HG03066 (cell line): ENCODE measurements around the gene DNAH14.
"Not testable (repeated sequence)": the region's sequence is repeated elsewhere in the genome, so short reads cannot be mapped to it uniquely, and the experiment has no call there.

Experiments
- ATAC-seq: cut with Tn5 transposase; IDR thresholded peaks from one replicate; pipeline ENCODE4 v1.9.1; 2021; ENCODE audit warnings: low read depth; ENCODE audit not compliant: unreplicated experiment

DNAH14 gene

DNA sequence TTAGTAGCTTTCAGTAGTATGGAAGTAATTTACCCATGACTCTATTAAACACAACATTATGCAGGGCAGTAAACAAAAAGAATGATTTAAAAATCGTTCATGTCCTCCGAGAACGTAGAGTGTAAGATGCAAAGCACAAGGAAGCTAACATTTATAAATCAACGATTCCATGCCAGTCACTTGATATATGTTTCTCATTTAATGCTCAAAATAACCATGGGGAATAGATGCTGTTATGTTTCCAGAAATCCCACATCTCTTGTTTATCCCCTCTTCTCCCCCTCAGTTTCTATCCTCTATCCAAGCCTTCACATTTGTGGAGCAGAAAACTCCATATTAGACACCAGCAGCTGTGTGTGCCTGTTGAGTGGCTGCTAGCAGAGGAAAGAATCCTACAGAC lies 445.5 kb downstream of the DNAH14 start:
- no peak for ATAC-seq

DNA sequence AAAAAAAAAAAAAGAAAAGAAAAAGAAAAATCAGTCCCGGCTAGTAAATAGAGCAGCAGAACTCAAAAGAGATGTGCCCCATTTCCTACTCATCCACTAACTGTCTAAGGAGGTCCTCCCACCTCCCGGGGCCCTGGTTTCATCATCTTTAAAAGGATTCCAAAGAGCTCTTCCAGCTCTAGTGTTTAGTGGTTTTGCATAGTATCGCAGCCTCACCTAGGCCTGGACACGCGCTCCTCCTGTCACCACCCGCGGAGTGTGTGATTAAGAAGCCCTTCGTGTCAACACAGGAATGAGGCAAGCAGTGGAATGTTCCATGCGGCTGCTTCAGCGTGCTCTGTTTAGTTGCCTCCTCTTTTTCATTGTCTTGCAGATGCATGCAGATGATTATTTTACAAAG lies 449.4 kb downstream of the DNAH14 start:
- ATAC-seq: no peak

DNA sequence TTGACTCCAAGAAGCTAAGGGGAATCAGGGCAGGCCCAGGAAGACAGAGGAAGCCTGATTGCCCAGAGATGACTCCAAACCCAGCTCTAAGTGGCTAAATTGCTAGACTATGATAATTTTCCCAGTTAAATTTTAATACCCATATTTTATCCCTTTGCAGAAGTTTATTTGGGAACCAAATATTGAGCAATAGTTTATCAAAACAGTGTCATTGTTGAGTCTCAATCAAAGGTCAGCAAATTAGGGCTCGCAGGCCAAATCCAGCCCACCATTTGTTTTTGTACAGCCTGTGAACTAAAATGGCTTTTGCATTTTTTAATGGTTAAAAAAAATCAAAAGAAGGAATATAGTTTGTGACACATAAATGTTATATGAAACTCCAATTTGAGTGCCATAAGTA lies 451.2 kb downstream of the DNAH14 start:
- no peak for ATAC-seq

DNA sequence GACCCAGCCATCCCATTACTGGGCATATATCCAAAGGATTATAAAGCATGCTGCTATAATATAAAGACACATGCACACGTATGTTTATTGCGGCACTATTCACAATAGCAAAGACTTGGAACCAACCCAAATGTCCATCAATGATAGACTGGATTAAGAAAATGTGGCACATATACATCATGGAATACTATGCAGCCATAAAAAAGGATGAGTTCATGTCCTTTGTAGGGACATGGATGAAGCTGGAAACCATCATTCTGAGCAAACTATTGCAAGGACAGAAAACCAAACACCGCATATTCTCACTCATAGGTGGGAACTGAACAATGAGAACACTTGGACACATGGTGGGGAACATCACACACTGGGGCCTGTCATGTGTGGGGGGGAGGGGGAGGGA lies 457.4 kb downstream of the DNAH14 start:
- ATAC-seq: not testable (repeated sequence)

DNA sequence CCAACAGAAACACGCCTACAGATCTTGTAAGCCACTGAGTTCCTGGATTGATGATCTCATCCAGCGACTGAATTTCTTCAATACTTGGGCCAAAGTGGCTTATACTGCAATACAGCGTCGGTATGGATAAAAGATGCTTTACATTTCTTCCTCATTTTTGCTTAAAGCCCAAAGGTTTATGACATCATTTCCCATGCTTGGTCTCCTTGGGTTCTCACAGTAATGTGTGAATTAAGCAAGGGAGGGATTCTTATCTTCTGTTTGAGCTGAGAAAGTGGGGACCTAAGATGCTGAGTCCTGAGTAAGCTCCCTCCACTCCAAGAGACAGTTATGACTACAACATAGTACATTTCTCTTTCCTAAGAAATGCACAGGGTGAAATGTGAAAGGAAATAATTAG lies 458.9 kb downstream of the DNAH14 start:
- ATAC-seq: no peak

DNA sequence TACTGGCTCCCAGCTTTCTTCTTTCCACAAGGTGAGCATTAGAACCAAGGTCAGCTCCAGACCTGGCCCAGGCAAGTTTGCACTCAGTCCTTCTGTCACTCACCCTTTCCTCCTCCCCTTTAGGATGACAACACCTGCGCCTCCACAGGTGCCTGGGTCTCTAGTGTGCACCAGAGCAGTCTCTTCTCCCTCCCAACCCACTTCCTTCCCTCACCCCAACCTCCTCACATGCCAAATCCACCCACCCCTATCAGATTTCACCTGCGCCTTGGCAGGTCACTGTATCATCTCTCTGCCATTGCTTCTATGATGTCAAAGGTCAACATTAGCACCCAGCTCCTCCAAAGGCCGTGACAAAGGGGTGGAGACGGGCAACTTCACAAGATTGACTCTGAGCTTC lies 460.4 kb downstream of the DNAH14 start:
- ATAC-seq: no peak

DNA sequence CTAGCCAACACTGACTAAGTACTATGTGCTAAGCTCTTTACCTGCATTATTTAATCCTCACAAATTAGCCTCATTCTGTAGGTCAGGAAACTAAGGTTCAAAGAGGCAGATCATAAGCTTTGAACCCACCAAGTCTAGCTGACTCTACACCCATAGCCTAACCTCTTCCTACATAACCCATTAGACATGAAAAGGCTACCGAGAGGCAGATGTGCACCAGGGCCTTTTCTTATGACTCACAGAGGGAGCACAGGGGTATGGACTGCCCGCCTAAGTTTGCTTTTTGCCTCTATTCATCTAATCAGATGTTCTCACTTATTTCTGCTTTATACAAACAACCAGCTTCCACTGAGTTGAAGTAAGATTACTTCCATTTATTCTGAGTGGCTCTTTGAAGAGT lies 466.9 kb downstream of the DNAH14 start:
- ATAC-seq: no peak

DNA sequence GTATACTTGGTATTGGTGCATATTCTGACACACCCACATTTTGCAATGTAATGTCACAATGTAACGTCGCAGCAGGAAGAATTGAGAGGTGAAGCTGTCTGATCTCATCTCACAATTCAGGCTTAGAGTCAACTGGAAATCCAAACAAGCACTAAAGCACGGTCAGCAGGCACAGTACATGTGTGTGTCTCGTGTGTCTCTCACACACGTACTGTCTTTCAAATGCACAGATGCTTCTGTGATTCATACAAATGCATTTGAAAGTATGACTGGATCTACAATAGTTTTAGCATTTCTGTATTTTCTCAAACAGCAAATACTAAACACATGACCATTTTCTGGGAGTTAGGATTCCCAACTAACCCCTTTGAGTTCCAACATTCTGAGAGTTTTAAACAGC lies 471.5 kb downstream of the DNAH14 start:
- no peak for ATAC-seq

DNA sequence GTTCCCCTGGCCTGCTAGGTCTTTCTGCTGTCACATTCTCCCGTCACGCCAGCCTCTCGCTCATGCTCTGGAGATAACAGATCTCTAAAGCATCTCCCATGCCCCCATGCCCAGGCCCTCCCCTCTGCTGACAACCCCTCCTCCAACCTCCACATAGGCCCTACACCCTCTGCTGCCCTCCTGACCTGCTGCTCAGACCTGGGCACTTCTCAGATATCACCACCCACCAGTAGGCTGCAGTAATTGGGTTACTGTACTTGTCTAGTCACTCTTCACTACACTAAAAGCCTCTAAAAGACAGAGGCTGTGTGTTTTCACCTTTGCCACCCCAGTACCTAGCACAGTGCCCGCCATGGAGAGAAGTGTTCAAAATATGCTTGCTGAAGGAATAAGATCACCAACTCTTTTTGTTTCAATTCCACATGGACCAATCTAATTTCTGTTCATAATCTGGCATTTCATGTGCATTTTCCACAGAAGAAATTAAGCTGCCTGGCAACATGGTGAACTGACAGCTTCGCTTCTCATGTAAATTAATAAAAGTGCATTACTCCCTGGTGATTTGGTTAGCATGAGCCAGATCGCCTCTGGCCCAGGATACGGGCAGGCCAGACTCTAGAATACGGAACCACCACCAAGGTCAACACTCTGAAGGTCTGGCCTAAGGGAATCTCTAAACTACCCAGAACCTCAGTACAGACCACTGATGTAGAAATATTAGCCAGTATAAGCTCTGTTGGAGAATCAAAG lies 477.7 kb downstream of the DNAH14 start:
- no peak for ATAC-seq

DNA sequence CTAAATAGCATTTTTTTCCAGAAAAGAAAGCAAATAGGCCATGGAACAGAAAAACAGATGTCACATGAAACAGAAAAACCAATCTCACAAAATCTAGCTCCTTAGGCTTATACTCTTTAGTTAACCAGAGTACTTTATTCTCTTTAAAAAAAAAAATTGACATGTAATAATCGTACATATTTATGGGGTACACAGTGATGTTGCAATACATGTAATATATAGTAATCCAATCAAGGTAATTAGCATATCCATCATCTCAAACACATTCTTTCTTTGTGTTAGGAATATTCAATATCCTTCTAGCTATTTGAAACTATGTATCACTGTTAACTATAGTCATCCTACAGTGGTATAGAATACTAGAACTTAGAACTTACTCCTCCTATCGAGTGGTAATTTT lies 478.3 kb downstream of the DNAH14 start:
- no peak for ATAC-seq

DNA sequence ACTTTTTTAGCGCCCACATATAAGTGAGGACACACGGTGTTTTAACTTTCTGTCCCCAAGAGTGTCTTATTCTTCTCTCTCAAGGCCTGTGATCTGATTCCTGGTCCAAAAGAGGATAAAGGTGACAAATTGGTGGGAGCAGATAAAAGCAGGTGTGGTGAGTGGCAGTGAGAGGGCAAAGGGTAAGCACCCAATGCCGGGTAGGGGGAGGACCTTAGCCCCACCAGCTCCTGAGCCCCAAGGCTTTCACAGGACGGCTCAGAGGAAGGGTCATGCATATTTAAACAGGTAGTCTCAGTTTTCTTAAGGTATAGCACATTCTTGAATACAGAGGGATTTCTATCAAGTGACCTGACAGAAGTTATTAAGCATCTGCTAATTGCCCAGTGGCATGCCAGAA lies 478.8 kb downstream of the DNAH14 start:
- no peak for ATAC-seq

DNA sequence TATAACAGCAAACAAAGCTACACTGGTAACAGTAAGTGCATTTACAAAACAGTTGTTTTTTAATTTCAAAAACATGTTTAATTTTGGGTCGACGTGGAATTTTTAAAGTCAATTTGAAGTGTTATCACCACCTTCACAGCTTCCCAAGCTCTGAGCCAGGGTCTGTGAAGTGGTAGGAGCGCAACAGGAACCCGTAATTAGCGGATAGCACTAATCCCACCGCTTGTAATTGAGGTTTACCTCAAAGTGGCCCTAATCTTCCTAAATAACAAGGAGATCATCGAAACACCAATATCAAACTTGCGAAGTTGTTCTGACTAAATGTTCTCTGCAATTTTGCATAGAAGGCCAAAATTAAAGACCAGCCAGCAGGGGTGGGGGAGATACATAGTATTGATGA lies 479.6 kb downstream of the DNAH14 start:
- ATAC-seq: no peak

DNA sequence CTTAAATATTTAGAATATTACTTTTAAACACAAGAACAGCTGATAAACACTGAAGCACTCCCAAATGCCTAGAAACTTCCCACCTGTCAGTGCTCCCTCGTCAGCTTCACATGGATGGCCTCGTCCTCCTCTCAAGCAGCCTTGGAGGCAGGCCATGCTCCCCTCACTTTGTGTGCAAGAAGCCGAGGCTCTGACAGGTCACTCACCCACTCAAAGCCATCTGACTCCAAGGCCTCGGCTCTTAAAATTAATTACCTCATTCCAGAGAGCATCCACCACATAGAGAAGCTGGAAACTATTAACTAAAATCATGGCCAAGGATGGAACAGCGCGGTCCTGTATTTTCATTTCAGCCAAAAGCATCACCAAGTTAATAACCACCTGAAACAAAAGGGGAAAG lies 480.6 kb downstream of the DNAH14 start:
- no peak for ATAC-seq

DNA sequence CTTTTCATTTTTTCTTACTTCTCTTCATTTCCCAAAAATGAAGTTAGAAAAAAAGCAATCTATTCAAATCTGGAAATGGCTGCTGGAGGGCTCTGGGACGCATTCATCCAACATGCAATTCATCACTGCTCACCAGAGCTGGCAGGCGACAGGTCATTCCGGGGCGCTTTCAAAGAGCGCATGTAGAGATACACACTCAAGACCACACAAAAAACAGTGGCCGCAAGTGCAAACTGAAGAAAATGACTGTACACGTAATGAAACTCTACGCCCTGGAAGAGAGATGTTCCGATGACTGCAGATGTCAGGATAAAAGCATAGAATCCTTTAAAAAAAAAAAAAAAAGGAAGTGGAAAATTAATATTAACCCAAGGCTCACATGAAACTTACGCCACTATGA lies 482.8 kb downstream of the DNAH14 start:
- no peak for ATAC-seq

DNA sequence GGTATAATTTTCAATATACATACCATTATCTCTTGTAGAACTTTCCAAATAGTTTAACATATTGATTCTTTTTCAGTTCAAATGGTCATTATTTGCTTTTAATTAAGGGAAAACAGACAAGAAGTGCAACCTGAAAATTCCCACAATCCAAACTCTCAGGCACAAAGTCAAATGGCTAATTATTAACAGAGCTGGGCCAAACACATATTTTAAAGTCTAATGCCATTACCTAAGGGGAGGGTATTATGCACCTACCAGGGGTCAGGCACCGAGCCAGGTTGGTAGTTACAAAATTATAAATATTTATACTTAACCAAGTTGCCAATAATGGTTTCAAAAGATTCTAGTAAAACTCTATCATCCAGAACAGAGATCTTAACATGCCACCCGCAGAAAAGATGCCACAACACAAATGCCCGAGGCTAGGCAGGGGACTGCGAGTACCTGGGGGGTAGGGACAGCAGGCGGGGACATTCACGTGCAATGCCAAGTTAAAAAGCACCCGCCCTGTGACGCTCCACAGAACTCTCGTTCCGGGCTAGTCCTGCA lies 483.4 kb downstream of the DNAH14 start:
- no peak for ATAC-seq

DNA sequence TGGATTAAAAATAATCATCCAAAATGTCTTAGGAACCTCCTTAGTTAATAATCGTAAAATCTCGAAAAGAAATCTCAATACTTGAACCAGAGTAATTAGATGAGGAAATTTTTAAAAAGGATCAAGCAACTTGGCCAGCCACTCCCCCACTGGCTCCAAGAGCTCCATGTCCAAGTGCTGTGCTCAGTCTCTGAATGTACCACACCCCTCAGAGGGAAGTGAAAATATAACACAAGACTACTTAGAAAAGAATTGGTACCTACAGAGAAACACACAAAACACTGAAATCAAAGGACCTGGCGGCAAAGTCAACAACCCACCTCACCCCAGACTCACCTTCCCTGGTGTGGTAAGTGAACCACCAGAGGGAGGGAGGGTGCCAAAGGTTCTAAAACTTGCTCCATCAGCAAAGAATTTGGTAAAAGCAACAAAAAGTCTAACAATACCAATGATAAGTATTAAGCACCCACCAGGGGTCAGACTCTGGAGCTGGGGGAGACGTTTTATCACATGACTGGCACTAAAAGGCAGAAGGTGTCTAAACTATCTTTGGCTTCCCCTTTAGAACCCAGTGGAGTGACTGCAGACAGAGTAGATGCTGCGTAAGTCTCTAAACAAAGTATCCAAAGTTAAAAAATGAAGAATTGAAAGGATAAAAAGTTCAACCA lies 484.4 kb downstream of the DNAH14 start:
- no peak for ATAC-seq

DNA sequence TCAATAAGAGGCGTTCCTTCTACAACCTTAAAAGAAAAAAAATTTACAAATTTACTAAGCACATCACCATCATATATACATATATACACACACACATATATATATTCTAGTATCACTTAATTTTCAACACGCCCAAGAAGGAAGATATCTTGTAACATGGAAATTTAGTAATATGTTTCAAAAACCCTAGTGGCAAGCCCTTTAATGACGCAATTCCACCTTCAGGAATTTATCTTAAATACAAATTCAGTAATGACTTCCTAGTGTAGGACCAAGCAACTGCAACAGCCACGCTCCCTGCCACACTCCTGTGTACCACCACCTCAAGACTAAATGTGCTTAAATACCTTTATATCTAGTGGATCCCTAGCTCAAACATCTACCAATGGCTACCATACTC lies 485.8 kb downstream of the DNAH14 start:
- ATAC-seq: no peak

DNA sequence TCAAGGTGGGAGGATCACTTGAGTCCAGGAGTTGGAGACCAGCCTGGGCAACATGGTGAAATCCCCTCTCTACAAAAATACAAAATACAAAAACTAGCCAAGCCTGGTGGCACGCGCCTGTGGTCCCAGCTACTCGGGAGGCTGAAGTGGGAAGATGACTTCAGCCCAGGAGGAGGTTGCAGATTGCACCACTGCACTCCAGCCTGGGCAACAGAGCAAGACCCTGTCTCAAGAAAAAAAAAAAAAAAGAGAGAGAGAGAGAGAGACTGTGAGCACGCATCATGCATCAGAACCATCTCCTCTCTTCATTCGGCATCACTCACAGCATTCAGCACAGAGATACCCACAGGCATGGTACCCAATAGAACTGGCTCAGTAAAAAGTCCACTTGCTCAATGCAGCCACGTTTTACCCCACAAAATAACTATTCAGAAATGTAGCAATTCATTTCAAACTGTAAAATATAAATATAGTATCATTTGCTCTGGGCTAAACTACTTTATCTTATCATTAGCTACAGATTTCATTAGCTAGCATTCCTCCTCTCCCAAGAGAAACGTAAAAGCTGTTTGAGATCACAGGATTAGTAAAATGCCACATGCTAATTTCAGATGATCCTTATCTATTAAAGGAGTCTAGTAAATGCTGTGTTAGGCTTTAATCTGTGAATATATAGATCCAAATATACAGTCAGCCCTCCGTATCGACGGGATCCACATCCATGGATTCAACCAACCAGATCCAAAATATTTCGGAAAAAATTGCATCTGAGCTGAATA lies 486.7 kb downstream of the DNAH14 start:
- ATAC-seq: no peak

DNA sequence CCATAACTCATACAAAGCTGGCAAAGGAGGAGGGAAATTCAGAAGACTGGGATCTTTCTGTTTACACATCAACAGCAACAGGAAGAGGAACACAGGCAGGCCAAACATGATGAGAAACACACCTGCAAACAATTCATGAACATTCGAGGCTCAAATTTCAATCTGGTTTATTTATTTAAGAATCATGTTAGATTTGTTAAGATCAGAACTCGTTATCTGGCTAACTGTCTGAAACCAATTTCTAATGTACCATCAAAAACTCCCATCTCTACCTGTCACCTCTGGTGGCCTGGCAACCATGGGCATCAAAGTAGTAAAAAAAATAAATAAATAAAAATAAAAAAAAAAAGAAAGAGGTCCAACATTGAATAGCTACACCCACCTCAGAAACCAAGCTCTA lies 488.6 kb downstream of the DNAH14 start:
- ATAC-seq: no peak

DNA sequence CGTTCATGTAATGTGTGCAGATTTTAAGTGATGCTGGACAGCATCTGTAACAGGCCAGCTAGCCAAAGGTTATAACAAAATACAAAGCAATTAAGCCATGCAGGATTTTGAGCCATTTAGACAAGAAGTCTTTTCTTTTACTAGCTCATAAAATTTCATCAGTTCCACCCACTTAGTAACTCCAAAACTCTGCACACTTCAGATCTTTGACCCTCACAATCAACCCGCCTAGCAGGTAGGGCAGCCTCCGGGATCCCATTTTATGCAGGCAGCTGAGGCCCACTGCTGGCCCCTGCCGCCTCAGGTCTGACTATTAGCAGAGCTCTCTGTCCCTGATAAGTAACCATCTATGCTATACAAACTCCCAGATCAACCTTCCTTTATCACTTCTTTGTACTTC lies 489.1 kb downstream of the DNAH14 start:
- no peak for ATAC-seq

DNA sequence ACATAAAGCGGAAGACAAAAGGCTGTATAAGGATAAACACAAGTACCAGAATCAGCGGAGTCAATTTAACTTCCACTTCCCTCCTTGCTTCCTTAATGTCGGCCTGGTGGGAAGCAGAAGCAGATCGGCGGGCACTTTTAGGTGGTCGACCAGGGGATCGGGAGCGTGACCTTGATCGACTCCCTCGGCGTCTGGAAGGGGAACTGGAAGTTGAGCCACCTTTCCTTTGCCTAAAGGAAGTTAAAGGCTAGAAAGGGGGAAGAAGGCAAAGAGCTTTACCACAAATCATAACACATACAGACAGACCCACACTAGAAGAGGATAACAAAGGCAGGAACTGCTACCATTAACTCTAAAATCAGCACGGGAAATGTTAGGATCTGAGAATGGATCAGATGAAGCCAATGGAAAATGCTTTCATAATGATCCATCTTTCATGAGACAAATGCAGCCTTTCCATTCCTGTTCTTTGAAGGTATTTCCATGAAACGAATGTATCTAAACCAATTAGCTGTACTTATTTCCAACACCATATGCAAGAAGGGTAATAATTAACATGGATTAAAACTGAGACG lies 492.6 kb downstream of the DNAH14 start:
- no peak for ATAC-seq
